GM19468 (cell line): ENCODE data around the gene VWA2.
A peak's percentile ranks its signal among the peaks of the same experiment; 100 is the strongest.

Experiments used
- ATAC-seq: cut with Tn5 transposase; IDR thresholded peaks from one replicate; pipeline ENCODE4 v1.9.1; 2021; ENCODE audit warnings: mild to moderate bottlenecking, moderate library complexity, moderate number of reproducible peaks; ENCODE audit not compliant: unreplicated experiment; ENCODE audit errors: extremely low read depth

VWA2 gene

GRCh38 chr10:114291516-114291915 is 52.5 kb downstream of the VWA2 start:
- ATAC-seq: no peak

- ATAC-seq: no peak
Measured at GRCh38 chr10:114293075-114293474, 54.0 kb downstream of the VWA2 start.

- no peak for ATAC-seq
Measured at GRCh38 chr10:114294549-114294948, 55.5 kb downstream of the VWA2 start.

DNA sequence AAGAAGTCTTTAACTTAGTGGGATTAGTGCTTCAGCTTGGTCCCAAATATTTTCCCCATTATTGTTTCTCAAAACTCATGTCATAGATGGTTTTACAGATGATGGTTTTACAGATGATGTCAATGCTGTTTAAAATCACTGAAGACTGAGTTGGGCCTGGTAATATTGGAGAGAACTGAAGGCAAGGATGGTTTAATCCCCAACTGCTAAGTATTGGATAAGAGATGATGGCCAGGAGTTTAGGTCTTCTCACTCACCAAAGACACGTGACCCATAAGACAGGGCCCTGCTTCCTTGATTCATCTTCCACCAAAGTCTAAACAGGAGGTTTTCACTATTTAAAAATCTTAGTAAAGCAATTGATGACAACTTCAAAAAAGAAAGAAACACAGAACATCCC is 56.3 kb downstream of the VWA2 start:
- ATAC-seq: no peak

DNA sequence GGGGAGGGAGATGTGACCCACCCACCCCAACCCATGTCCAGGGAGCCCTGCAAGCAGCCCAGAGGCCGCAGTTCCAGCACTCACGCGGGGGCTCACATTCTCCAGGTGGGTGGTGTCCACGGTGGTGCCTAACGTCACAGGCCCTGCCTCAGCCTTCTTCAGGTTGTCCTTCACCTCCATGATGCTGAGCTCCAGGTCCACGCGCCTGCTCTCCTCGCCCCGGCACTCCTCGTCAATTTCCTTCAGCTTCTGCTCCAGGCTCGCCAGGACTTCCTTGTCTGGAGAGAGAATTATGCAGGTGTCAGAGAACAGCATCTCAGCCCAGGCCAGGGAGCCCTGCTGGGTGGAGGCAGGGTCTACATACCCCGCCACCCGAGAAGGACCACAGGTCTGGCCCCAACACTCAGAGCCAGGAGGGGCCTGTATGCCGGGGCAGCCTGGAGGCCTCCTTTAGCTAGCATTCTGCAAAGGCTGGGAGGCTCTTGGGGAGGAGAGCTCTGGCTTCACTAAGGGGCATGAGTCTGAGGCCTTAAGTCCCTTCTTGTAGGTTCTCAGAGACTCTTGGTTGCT is 58.2 kb downstream of the VWA2 start:
- ATAC-seq: no peak

- ATAC-seq: no peak
Measured at GRCh38 chr10:114300036-114300645, 61.1 kb downstream of the VWA2 start.

GRCh38 chr10:114301177-114301576 is 62.1 kb downstream of the VWA2 start:
- no peak for ATAC-seq

DNA sequence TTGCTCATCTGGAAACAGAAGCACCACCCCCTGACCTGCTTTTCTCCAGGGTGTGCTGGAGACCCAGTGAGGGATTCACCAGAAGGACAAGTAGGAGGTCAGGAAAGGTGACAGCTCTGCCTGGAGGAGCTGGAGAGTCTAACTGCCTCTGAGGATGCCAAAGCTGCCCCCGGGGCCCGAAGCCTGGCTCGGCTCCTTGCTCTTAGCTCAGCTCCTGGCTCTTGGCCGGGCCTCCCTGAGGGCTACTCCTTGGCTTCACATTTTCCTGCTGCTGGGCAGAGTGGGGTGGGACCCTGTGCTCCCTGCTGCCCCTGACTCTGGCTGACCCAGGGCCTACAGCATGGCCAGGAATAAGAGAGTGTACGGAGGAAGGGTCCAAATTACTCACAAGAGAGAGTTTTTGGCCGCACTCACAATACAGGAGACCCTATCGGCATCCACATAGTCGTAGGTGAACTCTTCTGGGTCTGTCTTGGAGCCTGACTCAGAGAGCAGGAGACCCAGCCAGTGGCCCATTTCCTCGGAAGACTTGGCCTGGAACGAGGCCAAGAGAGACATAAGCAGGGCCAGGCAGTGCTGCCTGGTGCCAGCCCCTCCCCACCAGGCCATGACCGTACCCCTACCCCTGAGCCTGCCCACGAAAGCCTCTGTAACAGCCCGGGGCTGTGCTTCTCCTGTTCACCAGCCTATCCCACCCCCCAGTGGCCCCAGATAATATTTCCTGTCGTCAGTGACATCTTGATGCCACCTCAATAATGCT is 63.1 kb downstream of the VWA2 start:
- ATAC-seq: no peak

DNA sequence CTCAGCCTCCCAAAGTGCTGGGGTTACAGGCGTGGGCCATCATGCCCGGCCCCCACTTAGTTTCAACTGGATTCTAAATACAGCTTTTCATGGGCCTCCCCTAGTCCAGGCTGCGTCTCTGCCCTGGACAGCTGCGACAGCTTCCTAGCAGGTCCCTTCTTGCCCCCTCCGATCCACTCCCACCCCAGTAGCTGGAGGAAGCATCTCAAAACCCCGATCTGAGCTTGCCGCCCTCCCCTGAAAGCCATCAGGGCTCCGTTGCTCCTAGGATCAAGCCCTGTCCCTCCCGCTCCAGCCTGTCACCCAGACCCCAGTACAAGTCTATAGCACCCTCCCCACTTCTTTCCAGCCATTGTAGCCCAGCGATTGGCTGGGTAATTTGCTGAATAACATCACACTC is 64.5 kb downstream of the VWA2 start:
- ATAC-seq: no peak

DNA sequence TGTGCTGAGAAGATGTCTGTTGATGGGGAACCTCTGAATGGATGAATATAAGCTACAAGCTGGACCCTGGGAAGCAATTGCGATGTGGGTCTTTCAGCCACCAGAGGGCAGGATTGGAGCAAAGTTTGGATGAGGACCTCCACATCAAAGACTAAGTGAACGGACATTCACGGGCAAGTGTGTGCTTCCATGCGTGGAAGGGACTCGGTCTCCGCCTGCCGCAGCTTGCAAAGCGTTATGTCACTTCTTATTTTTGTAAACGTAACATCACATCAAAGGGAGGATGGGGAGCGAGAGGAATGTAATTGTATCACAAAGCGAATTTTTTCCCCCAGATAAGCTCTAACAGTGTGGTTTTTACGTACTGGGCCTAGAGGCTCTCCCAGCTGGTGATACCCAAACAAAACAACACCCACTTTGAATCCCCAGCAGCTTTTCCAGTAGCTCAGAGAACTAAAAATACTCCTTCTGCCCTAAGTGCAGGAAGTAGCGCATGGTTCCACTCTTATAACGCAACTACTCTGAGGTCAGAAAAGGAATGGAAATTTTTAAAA is 65.0 kb downstream of the VWA2 start:
- ATAC-seq: peak; percentile 37

- no peak for ATAC-seq
Measured at GRCh38 chr10:114304571-114305421, 65.7 kb downstream of the VWA2 start.

- ATAC-seq: no peak
Measured at GRCh38 chr10:114305521-114305925, 66.5 kb downstream of the VWA2 start.

- no peak for ATAC-seq
Measured at GRCh38 chr10:114306116-114306973, 67.3 kb downstream of the VWA2 start.

- ATAC-seq: no peak
Measured at GRCh38 chr10:114307731-114308130, 68.7 kb downstream of the VWA2 start.

DNA sequence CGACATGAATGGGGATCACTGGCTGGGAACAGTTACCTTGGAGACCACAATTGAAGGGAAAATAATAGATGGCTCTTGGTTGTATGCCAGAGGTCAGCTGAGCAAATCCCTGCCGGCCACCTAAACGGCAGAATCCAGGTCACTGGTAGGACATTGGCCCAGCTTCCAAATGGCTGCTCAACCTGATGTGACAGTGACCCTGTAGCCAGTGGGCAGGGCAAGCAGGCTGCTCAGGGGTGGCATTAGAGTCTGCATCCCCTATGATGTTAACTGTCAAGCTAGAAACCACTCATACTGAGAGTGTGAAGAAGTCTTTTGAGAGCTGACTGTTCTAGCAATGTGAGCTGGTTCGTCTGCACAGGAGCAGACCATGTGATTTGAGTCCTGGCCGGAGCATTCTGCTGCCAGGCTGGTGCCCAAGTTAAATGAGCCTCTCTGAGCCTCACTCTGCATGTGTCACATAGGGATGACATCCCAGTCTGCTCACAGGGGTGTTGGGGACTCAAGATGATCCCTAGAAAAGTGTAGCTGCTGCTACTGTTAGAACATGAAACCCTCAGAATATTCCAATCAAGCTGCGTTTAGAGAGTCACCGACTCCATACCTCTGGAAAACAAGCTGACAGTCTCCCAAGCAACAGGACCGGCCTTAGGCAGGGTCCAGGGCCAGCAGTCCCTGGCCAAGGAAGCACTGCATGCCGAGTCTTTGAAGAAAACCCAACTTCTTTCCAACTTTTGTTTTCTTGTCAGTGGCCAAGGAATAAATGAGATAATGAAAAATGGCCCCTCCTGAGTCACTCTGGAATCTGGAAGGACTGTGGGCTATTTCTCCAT is 69.7 kb downstream of the VWA2 start:
- ATAC-seq: no peak

GRCh38 chr10:114309364-114309651 is 70.3 kb downstream of the VWA2 start:
- ATAC-seq: no peak

- ATAC-seq: no peak
Measured at GRCh38 chr10:114310346-114310745, 71.3 kb downstream of the VWA2 start.

- ATAC-seq: no peak
Measured at GRCh38 chr10:114311023-114311422, 72.0 kb downstream of the VWA2 start.
